ENCODE measurements around the gene PPP1R13L.
A peak's percentile ranks its signal among the peaks of the same experiment; 100 is the strongest.

Gene PPP1R13L

DNA sequence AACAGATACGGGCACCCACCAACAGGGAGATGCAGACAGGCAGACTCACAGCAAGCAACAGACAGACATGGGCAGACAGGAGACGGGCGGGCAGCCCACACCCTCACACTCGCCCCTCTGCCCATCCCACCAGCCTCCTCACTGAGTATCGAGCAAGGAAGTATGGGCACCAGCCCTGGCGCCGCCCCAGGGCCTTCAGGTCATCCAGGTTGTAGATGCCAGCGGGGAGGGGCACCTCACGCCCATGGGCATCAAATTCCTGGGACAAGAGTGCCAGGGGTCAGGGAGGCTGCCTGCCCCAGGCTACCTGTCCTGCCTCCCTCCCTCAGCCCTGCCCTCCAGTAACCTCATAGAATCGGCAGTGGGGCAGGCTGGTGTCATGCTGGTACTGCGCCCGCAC lies 40.2 kb downstream of the PPP1R13L start:
- DNase-seq (ENCODE audit: low read depth), result no peak

DNA sequence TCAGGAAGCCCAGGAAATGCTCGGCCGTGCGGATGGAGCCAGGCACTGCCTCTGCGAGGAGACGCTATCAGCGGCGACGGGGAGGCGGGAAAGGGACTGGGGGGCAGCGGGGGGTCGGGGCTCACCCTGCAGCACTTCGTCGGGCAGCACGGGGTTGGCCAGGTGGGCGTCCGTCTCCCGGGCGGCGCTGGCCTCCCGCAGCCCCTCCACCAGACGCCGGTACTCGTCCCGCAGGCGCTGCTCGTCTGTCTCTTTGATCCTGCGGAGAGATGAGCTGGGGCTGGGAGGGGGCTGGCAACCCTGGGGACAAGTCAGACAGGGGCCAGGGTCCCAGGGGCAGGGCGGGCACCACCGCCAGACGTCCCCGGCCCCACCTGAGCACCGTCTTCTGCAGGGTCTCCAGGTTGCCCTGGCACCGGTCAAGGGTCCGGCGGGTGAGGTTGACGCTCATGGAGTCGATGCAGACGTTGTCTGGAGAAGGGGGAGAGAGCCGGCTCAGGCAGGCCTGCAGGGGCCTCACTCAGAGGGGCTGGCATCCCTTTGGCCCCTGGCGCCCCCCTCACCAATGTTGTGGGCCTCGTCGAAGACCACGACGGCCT lies 40.9 kb downstream of the PPP1R13L start:
- DNase-seq (ENCODE audit: low read depth), result no peak

DNA sequence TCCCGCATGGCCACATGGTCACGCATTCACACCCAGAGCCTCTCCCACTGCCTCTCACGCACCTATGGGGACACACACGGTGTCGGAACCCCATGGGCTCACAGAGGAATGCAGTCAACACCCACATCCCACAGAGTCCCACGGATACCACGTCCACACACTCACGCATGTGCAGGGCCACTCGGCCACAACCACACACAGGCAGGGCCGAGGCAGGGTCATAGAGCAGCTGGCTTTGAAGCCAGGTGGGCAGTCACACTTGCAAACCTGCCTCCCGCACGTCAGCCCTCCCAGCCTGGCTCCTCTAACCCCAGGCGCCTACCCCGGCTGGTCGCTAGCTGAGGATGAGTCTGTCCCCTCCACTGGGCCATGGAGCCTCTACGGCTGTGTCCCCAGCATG lies 42.6 kb downstream of the PPP1R13L start:
- no peak for DNase-seq (ENCODE audit: low read depth)

DNA sequence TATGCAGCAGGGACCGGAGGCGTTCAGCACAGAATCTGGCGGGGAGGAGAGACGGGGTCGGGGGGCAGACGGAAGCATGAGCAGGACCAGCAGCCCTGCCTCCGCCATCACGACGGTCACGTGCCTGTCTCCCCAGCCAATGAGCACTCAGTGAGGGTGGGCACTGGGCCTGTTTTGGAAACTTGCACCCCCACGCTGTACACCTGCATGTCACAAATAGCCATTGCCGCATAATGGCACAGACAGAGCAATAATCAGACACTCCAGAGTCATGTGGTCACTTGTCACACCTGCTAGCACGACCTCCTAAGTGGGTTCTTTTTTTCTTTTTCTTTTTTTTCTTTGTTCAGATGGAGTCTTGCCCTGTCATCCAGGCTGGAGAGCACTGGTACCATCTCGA lies 43.3 kb downstream of the PPP1R13L start:
- DNase-seq (ENCODE audit: low read depth), result no peak

DNA sequence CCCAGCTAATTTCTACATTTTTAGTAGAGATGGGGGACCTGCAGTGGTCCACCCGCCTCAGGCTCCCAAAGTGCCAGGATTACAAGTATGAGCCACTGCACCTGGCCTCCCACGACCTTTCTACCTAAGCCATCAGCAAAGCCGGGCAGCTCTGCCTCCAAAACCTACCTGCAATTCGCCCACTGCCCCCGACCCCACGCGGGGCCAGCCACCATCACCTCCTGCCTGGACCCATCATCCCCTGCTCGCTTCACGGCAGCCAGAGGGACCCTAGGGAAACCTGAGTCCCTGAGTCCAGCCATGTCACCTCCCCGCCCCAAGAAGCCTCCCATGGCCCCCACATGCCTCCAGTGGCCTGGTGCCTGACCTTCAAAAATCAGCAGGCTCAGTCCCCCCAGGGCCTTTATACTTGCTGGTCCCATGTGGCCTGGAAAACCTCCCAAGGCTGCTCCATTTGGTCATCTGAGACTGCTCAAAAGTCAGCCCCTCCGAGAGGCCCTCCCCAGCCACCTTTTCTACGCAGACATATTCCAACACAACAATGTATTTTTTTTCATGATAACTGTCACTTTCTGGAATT lies 46.6 kb downstream of the PPP1R13L start:
- DNase-seq (ENCODE audit: low read depth), result no peak

DNA sequence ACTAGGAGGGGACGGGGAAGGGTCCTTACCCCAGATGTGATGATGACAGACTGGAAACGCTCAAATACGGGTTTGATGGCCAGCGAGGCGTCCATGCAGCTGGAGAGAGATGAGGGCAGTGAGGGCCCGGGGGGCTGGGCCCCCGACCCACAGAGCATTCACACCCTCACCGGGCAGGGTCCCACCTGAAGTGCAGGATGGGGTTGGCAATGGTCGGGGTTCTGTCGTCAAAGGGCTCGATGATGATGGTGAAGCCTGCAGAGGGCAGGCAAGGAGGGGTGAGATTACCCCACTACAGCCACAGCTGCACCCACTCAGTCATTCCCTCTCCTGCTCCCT lies 47.5 kb downstream of the PPP1R13L start:
- no peak for DNase-seq (ENCODE audit: low read depth)

DNA sequence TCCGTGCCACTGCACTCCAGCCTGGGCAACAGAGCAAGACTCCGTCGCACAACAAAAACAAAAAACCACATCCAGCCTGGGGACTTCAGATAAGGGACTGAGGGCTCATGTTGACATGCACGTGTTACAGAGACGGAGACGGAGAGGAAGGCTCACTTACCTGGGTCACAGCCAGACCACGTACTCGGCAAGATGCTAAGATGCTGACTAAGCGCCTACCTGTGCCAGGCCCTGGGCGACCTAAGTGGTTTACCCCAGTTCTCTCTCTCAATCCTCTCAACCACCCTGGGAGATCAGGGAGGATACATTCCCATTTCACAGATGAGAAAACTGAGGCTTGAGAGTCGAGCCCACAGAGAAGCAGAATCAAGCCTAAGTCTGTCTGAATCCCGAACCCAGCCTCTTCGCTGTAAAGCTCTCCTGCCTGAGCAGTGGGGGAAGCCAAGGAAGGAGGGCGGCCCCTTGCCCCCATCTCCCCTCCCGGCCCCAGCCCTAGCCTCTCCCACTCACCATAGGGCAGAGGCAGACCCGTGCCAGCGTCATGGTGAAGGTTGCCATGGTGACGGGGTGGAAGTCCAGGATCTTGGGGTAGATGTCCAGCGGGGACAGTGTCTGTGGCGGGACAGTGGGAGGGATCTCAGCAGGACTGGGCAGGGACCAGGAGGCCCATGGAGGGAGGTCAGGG lies 48.0 kb downstream of the PPP1R13L start:
- DNase-seq (ENCODE audit: low read depth), result no peak

DNA sequence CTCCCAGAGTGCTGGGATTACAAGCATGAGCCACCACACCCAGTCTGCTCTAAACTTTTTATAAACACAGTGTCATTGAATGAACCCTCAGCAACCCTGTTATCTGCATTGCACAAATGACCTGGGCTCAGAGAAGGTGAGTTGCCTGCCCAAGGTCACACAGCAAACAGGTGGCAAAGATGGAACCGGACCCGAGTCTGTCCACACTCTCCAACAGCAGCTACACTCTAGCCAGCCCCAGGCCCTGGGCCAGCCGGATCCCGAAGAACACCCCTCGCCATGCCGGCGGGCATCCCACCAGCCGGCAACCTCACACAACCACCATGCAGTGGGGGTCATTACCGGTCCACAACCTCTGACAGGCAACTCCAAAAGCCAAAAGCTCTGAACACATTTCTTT lies 49.0 kb downstream of the PPP1R13L start:
- no peak for DNase-seq (ENCODE audit: low read depth)

DNA sequence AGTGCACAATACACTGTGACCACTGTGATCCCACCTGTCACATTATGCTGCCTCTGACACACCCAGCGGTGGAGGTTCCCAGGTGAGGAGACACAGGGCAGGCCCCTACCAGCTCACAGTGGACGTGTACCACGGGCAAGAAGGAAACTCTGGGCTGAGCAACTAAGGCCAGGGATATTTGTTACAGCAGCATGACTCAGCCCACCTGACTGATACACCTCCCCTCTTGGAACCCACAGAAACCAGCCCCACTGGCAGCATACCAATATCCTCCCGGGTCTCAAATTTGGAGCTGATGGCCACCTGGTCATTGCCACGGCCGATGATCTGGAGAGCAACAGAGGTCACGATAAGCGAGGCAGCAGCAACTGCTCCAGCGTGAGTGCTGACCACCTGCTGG lies 49.5 kb downstream of the PPP1R13L start:
- DNase-seq (ENCODE audit: low read depth), result no peak

DNA sequence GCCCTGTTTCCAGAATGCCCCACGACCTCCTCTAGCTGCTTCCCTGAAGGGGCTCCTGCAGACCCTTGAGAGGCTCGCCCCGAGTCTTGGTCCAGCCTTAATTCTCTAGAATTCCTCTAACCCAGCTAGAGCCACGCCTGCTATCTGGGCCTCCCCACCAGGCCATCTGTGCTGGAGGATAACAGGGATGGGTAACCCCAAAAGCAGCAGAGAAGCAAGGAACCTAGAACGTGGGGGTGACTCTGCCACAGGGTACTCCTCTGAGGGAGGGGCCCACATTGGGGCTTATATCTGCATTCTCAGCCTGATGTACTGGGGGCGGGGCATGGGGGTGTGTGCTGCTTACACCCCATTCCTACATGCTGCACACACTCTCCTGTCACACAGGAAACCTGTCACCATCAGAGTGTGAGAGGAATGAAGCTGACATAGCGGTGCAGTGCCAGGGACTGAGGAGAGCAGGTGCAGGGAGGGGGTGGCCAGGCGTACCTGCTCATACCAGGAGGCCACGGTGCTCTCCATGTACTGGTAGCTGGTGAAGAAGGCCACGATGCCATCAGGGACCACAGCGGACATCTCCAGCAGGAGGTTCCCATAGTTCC lies 50.5 kb downstream of the PPP1R13L start:
- DNase-seq (ENCODE audit: low read depth), result no peak

DNA sequence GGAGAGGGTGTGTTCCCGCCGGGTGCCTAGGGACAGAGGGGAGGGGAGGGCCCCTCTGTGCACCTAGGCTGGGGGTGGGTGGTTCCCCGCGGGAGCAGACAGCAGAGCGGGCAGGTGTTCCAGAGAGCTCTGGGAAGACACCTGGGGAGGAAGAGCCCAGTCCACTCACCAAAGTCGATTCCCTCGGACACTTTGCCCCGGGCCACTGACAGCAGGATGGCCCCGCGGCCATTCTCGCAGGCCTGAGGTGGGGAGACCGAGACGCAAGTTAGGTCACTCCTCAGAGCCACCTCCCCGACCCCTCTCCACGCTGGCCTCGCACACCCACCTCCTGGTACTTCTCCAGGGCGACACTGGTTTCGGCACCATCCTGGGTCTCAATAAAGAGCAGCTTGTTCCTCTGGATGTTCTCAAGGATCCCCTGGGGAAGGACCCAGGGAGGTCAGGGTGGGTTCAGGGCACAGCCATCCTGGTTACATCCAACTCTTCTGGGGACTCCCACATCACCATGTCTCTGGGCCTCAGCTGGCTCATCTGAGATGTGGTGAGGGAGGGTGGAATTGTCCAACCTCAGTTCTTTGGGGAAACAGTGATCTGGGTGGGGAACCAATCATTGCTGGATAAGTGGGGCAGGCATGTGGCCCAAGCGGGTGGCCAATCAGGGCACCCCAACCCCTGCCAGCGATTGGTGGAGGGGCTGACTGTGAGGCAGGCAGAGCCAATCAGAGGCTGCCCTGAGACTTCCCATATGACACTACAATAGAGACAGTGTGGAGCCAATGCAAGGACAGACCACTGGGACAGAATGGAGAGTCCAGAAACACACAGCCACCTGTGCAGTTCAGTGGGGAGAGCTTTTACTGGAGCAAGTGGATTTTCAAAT lies 51.7 kb downstream of the PPP1R13L start:
- peak; percentile 15 for DNase-seq (ENCODE audit: low read depth)

DNA sequence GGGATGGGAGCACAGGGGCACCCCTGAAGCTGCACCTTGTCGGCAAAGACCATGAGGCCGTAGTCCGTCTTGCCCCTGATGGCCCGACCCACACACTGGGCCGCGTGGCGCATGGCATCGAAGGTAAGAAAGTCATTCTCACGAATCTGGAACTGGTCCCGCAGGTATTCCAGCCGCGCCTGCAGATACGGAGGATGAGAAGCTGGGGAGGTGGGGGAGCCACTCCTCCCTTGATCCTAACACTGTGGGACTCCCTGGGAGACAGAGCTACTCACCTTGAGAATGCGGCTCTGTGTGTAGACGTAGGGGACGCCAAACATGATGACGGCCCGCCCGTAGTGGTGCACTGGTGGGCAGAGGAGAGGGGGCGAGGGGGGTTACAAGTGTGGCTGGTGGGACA lies 52.4 kb downstream of the PPP1R13L start:
- DNase-seq (ENCODE audit: low read depth), result no peak

DNA sequence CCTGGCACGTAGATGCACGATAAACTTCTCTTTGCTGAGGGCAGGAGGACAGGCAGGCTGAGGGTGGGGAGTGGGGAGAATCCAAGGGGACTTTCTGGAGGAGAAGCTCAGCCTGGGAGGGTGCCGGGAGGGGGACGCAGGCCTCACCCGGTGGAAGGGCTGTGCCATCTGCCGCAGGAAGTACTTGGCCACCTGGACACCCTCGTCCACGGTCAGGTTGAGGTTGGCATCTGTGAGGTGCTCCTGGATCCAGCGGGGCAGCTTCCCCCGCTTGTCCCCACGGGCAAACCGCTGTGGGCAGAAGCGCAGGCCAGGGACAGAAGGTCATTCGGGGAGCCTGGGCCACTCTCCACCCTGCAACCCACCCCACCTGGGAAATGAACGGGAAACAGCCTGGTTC lies 52.8 kb downstream of the PPP1R13L start:
- no peak for DNase-seq (ENCODE audit: low read depth)

DNA sequence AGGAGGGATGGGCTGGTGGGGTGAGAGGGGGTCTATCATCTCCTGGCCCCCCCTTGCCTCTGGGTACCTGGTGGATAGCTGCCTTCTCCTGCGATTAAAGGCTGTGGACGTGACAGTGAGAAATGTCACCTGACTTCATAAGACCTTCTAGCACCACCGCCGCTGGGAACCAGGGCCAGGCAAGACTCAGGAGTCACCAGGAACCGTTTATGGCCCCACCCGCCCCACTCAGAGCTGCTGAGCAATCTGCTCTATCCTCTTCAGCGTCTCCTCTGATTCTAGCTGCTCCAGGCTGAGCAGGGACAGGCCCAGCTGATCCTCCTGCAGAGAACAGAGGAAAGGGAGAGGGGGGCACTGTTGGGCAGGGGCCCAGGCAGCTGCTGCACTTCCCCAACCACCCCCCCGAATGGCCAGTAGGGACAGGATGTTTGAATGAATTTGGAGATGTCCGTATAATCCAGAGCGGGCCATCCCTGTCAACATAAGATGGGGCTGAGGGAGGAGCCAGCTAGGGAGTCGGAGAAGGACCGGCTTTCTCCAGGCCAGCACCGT lies 53.4 kb downstream of the PPP1R13L start:
- DNase-seq (ENCODE audit: low read depth), result no peak

DNA sequence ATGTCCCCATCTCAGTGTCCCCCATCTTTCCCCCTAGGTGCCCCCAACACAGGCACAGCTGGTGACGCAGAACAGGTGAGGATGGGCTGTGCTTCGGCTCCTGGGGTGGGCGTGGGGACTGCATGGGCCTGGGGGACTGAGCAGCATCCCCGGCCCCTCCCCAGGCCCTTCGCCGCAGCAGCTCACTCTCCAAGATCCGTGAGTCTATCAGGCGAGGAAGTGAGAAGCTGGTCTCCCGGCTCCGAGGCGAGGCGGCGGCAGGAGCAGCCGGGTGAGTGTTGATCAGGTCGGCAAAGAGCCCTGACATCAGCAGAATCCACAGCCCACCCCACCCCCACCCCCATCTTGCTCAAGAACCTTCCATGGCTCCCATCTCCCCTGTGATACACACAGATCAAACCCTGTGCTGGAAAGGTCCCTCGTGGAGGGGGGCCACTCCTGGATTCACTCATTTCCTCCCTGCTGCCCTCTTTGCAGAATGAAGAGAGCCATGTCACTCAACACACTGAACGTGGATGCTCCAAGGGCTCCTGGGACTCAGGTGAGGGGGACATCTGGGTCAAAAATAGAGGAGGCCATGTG lies 54.3 kb downstream of the PPP1R13L start:
- DNase-seq (ENCODE audit: low read depth), result no peak

DNA sequence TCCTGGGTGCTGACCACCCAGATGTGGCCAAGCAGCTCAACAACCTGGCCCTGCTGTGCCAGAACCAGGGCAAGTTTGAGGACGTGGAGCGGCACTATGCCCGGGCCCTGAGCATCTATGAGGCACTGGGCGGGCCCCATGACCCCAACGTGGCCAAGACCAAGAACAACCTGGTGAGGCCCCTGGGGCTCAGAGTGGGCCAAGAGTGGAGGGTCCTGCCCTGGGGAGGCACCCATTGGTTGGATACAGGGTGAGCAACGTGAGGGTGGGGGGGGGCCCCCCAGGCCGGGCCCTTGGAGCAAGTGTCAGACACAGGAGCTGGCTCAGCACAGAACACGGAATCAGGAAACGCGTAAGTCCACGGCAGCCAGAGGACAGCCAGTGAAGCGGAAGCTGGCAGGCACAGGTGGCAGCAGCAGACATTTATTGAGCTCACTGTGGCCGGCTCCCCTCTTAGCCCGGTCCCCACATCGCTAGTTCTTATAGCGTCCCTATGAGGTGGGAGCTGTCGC lies 55.4 kb downstream of the PPP1R13L start:
- no peak for DNase-seq (ENCODE audit: low read depth)

DNA sequence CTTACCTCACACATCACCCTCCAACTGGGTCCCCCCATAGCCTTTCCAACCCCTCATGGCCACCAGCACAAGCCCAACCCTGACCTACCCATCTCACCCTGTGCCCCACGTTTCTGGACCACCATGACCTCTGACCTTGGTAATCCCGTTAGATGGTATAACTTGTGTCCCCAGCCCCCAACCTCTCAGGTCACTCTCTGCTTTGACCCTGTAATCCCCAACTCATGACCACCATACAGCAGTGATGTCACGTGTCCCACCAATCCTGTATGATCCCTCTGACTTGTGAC lies 55.8 kb downstream of the PPP1R13L start:
- no peak for DNase-seq (ENCODE audit: low read depth)

DNA sequence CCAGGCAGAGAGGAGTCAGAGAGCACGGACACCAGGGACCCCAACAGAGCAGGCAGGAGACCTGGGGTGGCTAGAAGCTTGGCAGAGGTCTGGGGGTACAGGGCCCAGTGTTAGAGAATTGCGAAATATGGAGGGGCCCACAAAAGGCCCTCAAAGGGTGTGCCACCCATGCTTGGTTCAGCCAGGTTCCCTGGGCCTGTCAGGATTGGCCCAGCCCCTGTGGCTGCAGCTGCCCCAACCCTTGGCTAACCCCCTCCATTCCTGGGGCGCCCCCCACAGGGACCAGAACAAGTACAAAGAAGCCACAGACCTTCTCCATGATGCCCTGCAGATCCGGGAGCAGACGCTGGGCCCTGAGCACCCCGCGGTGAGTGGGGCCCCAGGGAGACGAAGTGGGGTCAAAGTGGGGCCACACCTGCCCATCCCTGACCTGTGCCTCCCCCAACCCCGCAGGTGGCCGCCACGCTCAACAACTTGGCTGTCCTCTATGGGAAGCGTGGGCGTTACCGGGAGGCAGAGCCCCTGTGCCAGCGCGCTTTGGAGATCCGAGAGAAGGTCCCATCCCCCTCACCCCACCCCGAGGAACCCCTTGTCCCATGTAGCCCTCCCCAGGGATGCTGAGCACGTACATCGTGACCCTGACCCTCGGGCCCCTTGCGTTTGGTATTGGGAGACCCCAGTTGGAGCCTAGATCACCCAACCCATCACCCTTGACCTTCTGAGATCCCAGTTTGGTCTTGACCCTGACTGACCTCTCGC lies 56.3 kb downstream of the PPP1R13L start:
- DNase-seq (ENCODE audit: low read depth), result no peak

DNA sequence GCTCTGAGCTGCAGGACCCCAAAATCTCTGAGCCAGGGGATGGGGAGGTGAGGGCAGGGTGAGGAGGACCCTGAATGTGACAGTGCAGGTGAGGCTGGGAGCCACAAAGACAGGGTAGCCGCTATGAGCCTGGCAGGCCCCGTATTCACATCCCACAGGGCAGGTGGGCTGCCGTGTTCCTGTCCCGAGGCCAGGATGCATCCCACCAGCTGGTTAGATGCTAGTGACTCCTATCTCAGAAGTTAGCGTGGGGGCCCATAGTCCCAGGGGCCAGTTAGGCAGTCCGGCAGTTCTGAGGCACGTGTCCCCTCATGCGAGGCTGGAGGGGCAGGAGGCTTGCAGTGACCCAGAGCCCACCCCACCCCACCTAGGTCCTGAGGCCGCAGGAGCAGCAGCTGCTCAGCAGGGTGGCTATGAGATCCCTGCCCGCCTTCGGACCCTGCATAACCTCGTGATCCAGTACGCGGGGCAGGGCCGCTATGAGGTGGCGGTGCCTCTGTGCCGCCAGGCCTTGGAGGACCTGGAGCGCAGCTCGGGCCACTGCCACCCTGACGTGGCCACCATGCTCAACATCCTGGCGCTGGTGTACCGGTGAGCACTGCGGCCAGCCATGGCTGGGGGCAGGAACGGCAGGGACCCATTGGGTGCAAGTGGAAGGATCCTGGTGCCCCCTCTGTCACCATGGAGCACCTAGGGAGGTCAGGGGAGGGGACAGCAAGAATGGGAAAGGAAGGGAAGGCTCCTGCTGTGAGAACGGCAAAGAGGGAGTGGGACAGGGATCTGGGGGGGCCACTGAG lies 57.1 kb downstream of the PPP1R13L start:
- no peak for DNase-seq (ENCODE audit: low read depth)

DNA sequence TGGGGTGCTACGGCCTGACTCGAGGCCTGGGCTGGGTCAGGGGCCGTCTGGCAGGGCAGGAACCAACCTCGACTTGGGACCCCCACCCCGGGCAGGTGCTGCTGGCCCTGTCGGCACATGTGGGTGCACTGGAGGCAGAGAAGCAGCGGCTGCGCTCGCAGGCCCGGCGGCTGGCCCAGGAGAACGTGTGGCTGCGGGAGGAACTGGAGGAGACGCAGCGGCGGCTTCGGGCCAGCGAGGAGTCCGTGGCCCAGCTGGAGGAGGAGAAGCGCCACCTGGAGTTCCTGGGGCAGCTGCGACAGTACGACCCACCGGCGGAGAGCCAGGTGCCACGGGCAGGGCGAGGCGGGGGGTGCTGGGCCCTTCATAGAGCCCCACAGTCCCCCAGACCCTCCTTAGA lies 58.4 kb downstream of the PPP1R13L start:
- no peak for DNase-seq (ENCODE audit: low read depth)

All from iris pigment epithelial cell (primary cell).